H7 (cell line): ENCODE measurements around the gene NAP1L4. TPM values are rescaled to one million over a fixed set of nuclear protein-coding genes. Genes with fewer than 3 reads are reported as not detected.

Source experiments
- DNase-seq: peaks from one replicate; pipeline ENCODE4 v3.0.0; 2012
- H3K27me3 ChIP-seq: 2 replicates; pipeline ENCODE4 v1.6.0; 2011; ENCODE audit warnings: mild to moderate bottlenecking, low read length; ENCODE audit not compliant: control insufficient read depth, insufficient read depth
- H3K36me3 ChIP-seq: replicated peaks from 2 replicates; pipeline ENCODE4 v1.5.1; 2011; ENCODE audit warnings: low read length; ENCODE audit not compliant: control insufficient read depth, insufficient read depth
- H3K4me3 ChIP-seq: 2 replicates; pipeline ENCODE4 v1.5.1; 2011; ENCODE audit warnings: low read depth, mild to moderate bottlenecking, control low read depth, low read length, moderate library complexity; ENCODE audit not compliant: insufficient read depth
- total RNA-seq: library from RNA; depleted of rRNA; stranded (reverse); fragments of >200 nt; shearing (Covaris generic); gene quantifications from 2 replicates; pipeline ENCODE4 v1.2.3, GENCODE V29; 2014; rRNA removed

The NAP1L4 gene
- total RNA-seq, 1 experiment from 2014 or later, result 140 TPM

- Histone ChIP-seq H3K4me3 (peak overlapping the region; percentile 73), H3K36me3 (no peaks in the 10 kb centered on the region), H3K27me3 (peaks cover 2% of the 10 kb centered on the region; the same call in 1 of the 2 replicates)
- DNase-seq, result peak; percentile 99
Observed at GRCh38 chr11:2901854-2902783, 90.0 kb downstream of the NAP1L4 start.

GRCh38 chr11:2901196-2901796, 90.8 kb downstream of the NAP1L4 start:
- Histone ChIP-seq H3K36me3 (no peaks in the 10 kb centered on the region), H3K4me3 (peak overlapping the region; percentile 73), H3K27me3 (peaks cover 3% of the 10 kb centered on the region)
- no peak for DNase-seq

- Histone ChIP-seq H3K4me3 (no peak overlapping the region), H3K36me3 (no peaks in the 10 kb centered on the region), H3K27me3 (peaks cover 3% of the 10 kb centered on the region)
- DNase-seq, result no peak
Observed at GRCh38 chr11:2899080-2899783, 92.9 kb downstream of the NAP1L4 start.

GRCh38 chr11:2898366-2899079, 93.6 kb downstream of the NAP1L4 start:
- no peak for DNase-seq
- Histone ChIP-seq H3K4me3 (no peak overlapping the region), H3K36me3 (no peaks in the 10 kb centered on the region), H3K27me3 (peaks cover 3% of the 10 kb centered on the region)

GRCh38 chr11:2897048-2897447, 95.1 kb downstream of the NAP1L4 start:
- Histone ChIP-seq H3K36me3 (no peaks in the 10 kb centered on the region), H3K27me3 (peaks cover 3% of the 10 kb centered on the region), H3K4me3 (no peak overlapping the region)
- no peak for DNase-seq

- no peak for DNase-seq
- H3K27me3 ChIP-seq, result peaks cover 1% of the 10 kb centered on the region
Observed at GRCh38 chr11:2896047-2896446, 96.1 kb downstream of the NAP1L4 start.

More at GRCh38 chr11:2896047-2896446, 96.1 kb downstream of the NAP1L4 start:
- Histone ChIP-seq H3K4me3 (no peak overlapping the region), H3K36me3 (no peaks in the 10 kb centered on the region)

Other genes with a start within 250 kb of the NAP1L4 start
- 58.4 and 60.9 TPM in 2 replicates for gene CDKN1C, start 106.6 kb downstream of the NAP1L4 start, total RNA-seq
- 5.1 and 13.1 TPM in 2 replicates for gene PHLDA2, start 62.9 kb downstream of the NAP1L4 start, total RNA-seq
- gene CARS1, start 65.1 kb upstream of the NAP1L4 start, total RNA-seq, result 56.0 and 76.2 TPM in 2 replicates
- 21.1 and 23.7 TPM in 2 replicates for gene OSBPL5, start 173.0 kb upstream of the NAP1L4 start, total RNA-seq
- gene MRGPRG, start 226.5 kb upstream of the NAP1L4 start, total RNA-seq, result not detected in 2 replicates
- gene MRGPRE, start 240.1 kb upstream of the NAP1L4 start, total RNA-seq, result not detected in 2 replicates